ENCODE results near the gene ATP6V0D1.
A peak's percentile ranks its signal among the peaks of the same experiment; 100 is the strongest.

Gene ATP6V0D1

GRCh38 chr16:67393111-67393787 lies 87.7 kb downstream of the ATP6V0D1 start, which contains the start of gene TPPP3:
Gene TPPP3, minus strand, starts transcription at chr16:67393498. Its CDS starts 2,387 bp downstream, at chr16:67391111.
- peak; percentile 92 for DNase-seq (ENCODE audit: low spot score)

DNA sequence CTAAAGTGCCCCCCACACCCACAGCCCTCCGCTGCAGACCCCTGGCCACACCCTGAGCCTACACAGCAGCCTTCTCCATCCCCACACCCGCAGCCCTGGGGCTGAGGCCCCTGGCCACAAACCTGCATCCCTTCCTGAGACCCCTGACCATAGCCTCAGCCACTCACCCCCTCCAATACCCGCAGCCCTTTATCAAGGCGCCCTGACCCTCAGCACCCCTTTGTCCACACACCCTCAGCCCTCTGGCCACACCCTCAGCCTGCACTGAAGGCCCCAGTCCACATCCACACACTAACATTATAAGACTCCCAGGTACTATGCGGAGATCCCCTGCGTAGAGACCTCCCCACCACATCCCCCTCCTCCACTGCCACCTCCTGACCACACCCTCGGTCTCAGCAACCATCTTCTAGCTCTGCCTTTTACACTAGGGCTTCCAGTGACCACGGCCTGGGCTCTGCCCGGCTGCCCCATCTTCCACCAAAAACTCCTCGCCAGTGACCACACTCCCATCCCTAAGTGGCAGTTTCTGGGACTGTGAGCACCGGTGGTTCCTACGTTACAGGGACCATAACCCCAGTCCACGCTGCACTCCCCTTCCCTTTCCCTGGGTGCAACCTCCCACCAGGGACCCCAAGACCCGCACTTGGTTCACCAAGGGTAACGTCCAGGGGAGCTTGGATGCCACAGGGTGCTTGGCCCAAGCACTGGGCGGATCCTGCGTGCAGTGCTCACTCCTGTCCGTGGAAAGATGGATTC lies 88.5 kb downstream of the ATP6V0D1 start:
- no peak for DNase-seq (ENCODE audit: low spot score)

DNA sequence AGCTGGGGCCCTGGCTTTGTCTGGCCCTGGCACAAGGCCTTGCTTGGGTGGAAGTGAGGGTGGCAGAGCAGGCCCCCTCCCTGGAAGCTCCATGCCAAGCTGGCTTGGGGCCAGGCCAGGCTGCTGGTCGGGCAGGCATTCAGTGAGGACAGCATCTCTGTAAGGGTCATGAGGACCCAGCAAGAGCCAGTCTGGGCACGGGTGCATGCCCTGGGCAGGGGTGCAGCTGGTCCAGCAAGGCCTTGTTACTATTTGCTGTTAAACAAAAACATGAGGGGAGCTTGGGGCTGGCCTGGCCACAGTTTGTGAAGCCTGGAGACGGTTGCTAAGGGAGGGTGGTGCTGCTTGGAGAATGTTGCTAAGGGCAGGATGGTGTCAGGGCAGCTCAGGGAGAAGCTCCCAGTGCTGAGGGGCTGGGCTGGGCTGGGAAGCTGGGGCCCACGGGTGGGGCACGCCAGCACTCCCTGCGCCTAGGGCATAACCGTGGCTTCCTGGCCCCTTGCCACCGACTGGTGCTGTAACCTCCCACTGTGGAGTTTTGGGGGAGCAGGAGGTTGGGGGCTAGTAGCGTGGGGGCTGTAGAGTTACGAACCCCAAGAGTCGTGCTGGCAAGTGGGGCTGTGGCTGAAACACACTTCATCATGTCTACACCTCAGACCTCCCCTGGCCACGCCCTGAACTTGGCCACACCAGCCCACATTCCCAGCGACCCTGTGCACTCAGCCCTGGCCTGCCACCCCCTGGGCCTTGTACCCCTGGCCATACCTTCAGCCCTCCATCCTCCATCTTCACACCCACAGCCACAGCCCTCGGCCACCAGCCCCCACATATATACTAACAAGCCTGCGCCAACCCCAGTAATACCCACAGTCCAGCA lies 89.3 kb downstream of the ATP6V0D1 start:
- no peak for DNase-seq (ENCODE audit: low spot score)

- DNase-seq (ENCODE audit: low spot score), result no peak
Observed at GRCh38 chr16:67390816-67391423, 90.0 kb downstream of the ATP6V0D1 start.

- DNase-seq (ENCODE audit: low spot score), result no peak
Observed at GRCh38 chr16:67389911-67390815, 90.8 kb downstream of the ATP6V0D1 start.

GRCh38 chr16:67388591-67388990 lies 92.4 kb downstream of the ATP6V0D1 start:
- no peak for DNase-seq (ENCODE audit: low spot score)

- no peak for DNase-seq (ENCODE audit: low spot score)
Observed at GRCh38 chr16:67388191-67388590, 92.8 kb downstream of the ATP6V0D1 start.

All from HuH-7 (cell line).